WTC11 (cell line): ENCODE measurements around the gene EID2. TPM values are rescaled to one million over a fixed set of nuclear protein-coding genes. Genes with fewer than 3 reads are reported as not detected.

Experiments used
- ATAC-seq: fragments of 200-7000 bp; cut with Tn5 transposase; 2 replicates; pipeline ENCODE4 v1.10.0; 2021; ENCODE audit warnings: mild to moderate bottlenecking, moderate library complexity
- CTCF ChIA-PET: fragments of 300-600 bp; sonication (Branson Sonifier 250); formaldehyde crosslinking; loops from one replicate; lab custom pipeline; 2021; ENCODE audit warnings: antibody characterized with exemption; lab: Charles Lee
- POLR2A ChIA-PET: fragments of 350-600 bp; sonication (Branson Sonifier 250); formaldehyde crosslinking; loops from one replicate; lab custom pipeline; 2021; ENCODE audit warnings: antibody characterized with exemption; lab: Charles Lee
- DNase-seq: peaks from one replicate; pipeline ENCODE4 v3.0.0; 2021; ENCODE audit warnings: low spot score
- H3K27ac Mint-ChIP-seq: 2 replicates; pipeline ENCODE4 v1.8.0; 2021; ENCODE audit warnings: mixed read lengths
- H3K27me3 Mint-ChIP-seq: 2 replicates; pipeline ENCODE4 v1.8.0; 2021; ENCODE audit warnings: low read depth, mild to moderate bottlenecking, moderate library complexity, mixed read lengths
- H3K36me3 Mint-ChIP-seq: 2 replicates; pipeline ENCODE4 v1.8.0; 2021; ENCODE audit warnings: mixed read lengths
- H3K4me1 Mint-ChIP-seq: 2 replicates; pipeline ENCODE4 v1.8.0; 2022; ENCODE audit warnings: mixed read lengths
- H3K4me3 Mint-ChIP-seq: 2 replicates; pipeline ENCODE4 v1.8.0; 2021; ENCODE audit warnings: mild to moderate bottlenecking, moderate library complexity, mixed read lengths
- H3K9me3 Mint-ChIP-seq: 2 replicates; pipeline ENCODE4 v1.8.0; 2021; ENCODE audit warnings: mixed read lengths
- ATF1 ChIP-seq: sonication (generic); formaldehyde crosslinking; IDR thresholded peaks from 2 replicates; pipeline ENCODE4 v1.8.1; 2023; ENCODE audit warnings: mild to moderate bottlenecking, moderate library complexity, missing genetic modification reagents
- ELF4 ChIP-seq: sonication (generic); formaldehyde crosslinking; IDR thresholded peaks from 2 replicates; pipeline ENCODE4 v1.8.1; 2022; ENCODE audit warnings: low read depth, mild to moderate bottlenecking, moderate library complexity, missing genetic modification reagents
- ETV6 ChIP-seq: sonication (generic); formaldehyde crosslinking; IDR thresholded peaks from 2 replicates; pipeline ENCODE4 v1.8.1; 2022; ENCODE audit warnings: mild to moderate bottlenecking, missing genetic modification reagents
- FOXJ3 ChIP-seq: sonication (generic); formaldehyde crosslinking; IDR thresholded peaks from 2 replicates; pipeline ENCODE4 v1.9.0; 2021; ENCODE audit warnings: missing genetic modification reagents, mild to moderate bottlenecking, borderline replicate concordance
- GRHL2 ChIP-seq: fragments of 250-450 bp; sonication (Bioruptor Pico); IDR thresholded peaks from 2 replicates; pipeline ENCODE4 v1.8.0; 2022; ENCODE audit warnings: mild to moderate bottlenecking, moderate library complexity; ENCODE audit not compliant: insufficient replicate concordance, severe bottlenecking
- HMGA2 ChIP-seq: fragments of 250-450 bp; sonication (Bioruptor Pico); IDR thresholded peaks from 2 replicates; pipeline ENCODE4 v1.4.0; 2021; ENCODE audit warnings: mild to moderate bottlenecking, moderate library complexity
- JAZF1 ChIP-seq: fragments of 250-450 bp; sonication (Bioruptor Pico); IDR thresholded peaks from 2 replicates; pipeline ENCODE4 v1.9.0; 2021; ENCODE audit warnings: moderate library complexity, mild to moderate bottlenecking, inconsistent platforms
- MXD4 ChIP-seq: fragments of 250-450 bp; sonication (Bioruptor Pico); IDR thresholded peaks from 2 replicates; pipeline ENCODE4 v1.8.0; 2021; ENCODE audit warnings: mild to moderate bottlenecking, moderate library complexity, borderline replicate concordance
- NFYB ChIP-seq: sonication (generic); formaldehyde crosslinking; conservative IDR thresholded peaks from 2 replicates; pipeline ENCODE4 v1.8.0; 2022; ENCODE audit warnings: low read depth, missing genetic modification reagents
- RELA ChIP-seq: sonication (generic); formaldehyde crosslinking; IDR thresholded peaks from 2 replicates; pipeline ENCODE4 v1.8.1; 2022; ENCODE audit warnings: missing genetic modification reagents, mild to moderate bottlenecking, borderline replicate concordance
- SMAD4 ChIP-seq: sonication (generic); formaldehyde crosslinking; IDR thresholded peaks from 2 replicates; pipeline ENCODE4 v1.8.0; 2022; ENCODE audit warnings: mild to moderate bottlenecking, missing genetic modification reagents
- STAT6 ChIP-seq: sonication (generic); formaldehyde crosslinking; conservative IDR thresholded peaks from 2 replicates; pipeline ENCODE4 v1.8.1; 2023; ENCODE audit warnings: mild to moderate bottlenecking, low read depth, missing genetic modification reagents, moderate library complexity
- TP53 ChIP-seq: sonication (generic); formaldehyde crosslinking; IDR thresholded peaks from 2 replicates; pipeline ENCODE4 v1.8.1; 2023; ENCODE audit warnings: mild to moderate bottlenecking, missing genetic modification reagents
- USF2 ChIP-seq: sonication (generic); formaldehyde crosslinking; IDR thresholded peaks from 2 replicates; pipeline ENCODE4 v1.8.1; 2023; ENCODE audit warnings: mild to moderate bottlenecking, missing genetic modification reagents, moderate library complexity
- ZNF138 ChIP-seq: sonication (generic); formaldehyde crosslinking; conservative IDR thresholded peaks from 2 replicates; pipeline ENCODE4 v1.8.1; 2022; ENCODE audit warnings: mild to moderate bottlenecking, moderate library complexity, missing genetic modification reagents
- ZNF423 ChIP-seq: fragments of 250-450 bp; sonication (Bioruptor Pico); IDR thresholded peaks from 2 replicates; pipeline ENCODE4 v2.1.2; 2022; ENCODE audit warnings: mild to moderate bottlenecking, moderate library complexity
- total RNA-seq: library from RNA; stranded (reverse); gene quantifications from 3 replicates; pipeline ENCODE4 v1.2.3, GENCODE V29; 2021
- TF ChIP-seq, protein P1 (sequence below): fragments of 250-450 bp; sonication (Bioruptor Pico); IDR thresholded peaks from 2 replicates; pipeline ENCODE4 v1.8.0; 2021; ENCODE audit warnings: mild to moderate bottlenecking
- TF ChIP-seq, protein P2 (sequence below): fragments of 250-450 bp; sonication (Bioruptor Pico); IDR thresholded peaks from 2 replicates; pipeline ENCODE4 v1.9.0; 2021; ENCODE audit warnings: mild to moderate bottlenecking, borderline replicate concordance
- TF ChIP-seq, protein P3 (sequence below): sonication (generic); formaldehyde crosslinking; IDR thresholded peaks from 2 replicates; pipeline ENCODE4 v1.8.1; 2023; ENCODE audit warnings: mild to moderate bottlenecking, moderate library complexity, missing genetic modification reagents
- TF ChIP-seq, protein P4 (sequence below): sonication (generic); formaldehyde crosslinking; IDR thresholded peaks from 2 replicates; pipeline ENCODE4 v1.8.0; 2022; ENCODE audit warnings: mild to moderate bottlenecking, missing genetic modification reagents
- TF ChIP-seq, protein P5 (sequence below): sonication (generic); formaldehyde crosslinking; IDR thresholded peaks from 2 replicates; pipeline ENCODE4 v1.8.1; 2022; ENCODE audit warnings: low read depth, missing genetic modification reagents, borderline replicate concordance

Gene EID2
- total RNA-seq, 1 experiment from 2014 or later: 21.5 TPM

GRCh38 chr19:39506944-39507714, 32.8 kb downstream of the EID2 start:
- ATAC-seq: peak; percentile 81
- H3K9me3 Mint-ChIP-seq: no peaks in the 10 kb centered on the region
- DNase-seq: peak; percentile 80
- peak overlapping the region; percentile 67 for H3K4me3 Mint-ChIP-seq
- H3K27ac Mint-ChIP-seq: no peak overlapping the region
- CTCF ChIA-PET: interaction anchor here (0.9 to 2.0 kb wide), 6 partner anchors 8 to 33 kb away, joined by 3 to 9 read pairs (median 4); partner anchors contain the start of genes EID2B, SELENOV and TIMM50
- H3K36me3 Mint-ChIP-seq: peaks cover 6% of the 10 kb centered on the region
- H3K27me3 Mint-ChIP-seq: peaks cover 83% of the 10 kb centered on the region
- H3K4me1 Mint-ChIP-seq: peaks cover 10% of the 10 kb centered on the region
- POLR2A ChIA-PET: interaction anchor here (0.6 to 0.9 kb wide), 2 partner anchors 9 to 326 kb away, joined by 3 to 4 read pairs; no protein-coding TSS in a partner anchor
- TF ChIP-seq, protein P1, sequence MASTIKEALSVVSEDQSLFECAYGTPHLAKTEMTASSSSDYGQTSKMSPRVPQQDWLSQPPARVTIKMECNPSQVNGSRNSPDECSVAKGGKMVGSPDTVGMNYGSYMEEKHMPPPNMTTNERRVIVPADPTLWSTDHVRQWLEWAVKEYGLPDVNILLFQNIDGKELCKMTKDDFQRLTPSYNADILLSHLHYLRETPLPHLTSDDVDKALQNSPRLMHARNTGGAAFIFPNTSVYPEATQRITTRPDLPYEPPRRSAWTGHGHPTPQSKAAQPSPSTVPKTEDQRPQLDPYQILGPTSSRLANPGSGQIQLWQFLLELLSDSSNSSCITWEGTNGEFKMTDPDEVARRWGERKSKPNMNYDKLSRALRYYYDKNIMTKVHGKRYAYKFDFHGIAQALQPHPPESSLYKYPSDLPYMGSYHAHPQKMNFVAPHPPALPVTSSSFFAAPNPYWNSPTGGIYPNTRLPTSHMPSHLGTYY (CRISPR knock-in tag): no peak
- TF ChIP-seq, protein P2, sequence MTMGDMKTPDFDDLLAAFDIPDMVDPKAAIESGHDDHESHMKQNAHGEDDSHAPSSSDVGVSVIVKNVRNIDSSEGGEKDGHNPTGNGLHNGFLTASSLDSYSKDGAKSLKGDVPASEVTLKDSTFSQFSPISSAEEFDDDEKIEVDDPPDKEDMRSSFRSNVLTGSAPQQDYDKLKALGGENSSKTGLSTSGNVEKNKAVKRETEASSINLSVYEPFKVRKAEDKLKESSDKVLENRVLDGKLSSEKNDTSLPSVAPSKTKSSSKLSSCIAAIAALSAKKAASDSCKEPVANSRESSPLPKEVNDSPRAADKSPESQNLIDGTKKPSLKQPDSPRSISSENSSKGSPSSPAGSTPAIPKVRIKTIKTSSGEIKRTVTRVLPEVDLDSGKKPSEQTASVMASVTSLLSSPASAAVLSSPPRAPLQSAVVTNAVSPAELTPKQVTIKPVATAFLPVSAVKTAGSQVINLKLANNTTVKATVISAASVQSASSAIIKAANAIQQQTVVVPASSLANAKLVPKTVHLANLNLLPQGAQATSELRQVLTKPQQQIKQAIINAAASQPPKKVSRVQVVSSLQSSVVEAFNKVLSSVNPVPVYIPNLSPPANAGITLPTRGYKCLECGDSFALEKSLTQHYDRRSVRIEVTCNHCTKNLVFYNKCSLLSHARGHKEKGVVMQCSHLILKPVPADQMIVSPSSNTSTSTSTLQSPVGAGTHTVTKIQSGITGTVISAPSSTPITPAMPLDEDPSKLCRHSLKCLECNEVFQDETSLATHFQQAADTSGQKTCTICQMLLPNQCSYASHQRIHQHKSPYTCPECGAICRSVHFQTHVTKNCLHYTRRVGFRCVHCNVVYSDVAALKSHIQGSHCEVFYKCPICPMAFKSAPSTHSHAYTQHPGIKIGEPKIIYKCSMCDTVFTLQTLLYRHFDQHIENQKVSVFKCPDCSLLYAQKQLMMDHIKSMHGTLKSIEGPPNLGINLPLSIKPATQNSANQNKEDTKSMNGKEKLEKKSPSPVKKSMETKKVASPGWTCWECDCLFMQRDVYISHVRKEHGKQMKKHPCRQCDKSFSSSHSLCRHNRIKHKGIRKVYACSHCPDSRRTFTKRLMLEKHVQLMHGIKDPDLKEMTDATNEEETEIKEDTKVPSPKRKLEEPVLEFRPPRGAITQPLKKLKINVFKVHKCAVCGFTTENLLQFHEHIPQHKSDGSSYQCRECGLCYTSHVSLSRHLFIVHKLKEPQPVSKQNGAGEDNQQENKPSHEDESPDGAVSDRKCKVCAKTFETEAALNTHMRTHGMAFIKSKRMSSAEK (CRISPR knock-in tag): no peak
- TF ChIP-seq RELA (CRISPR knock-in tag): peak; percentile 99
- peak; percentile 98 for TF ChIP-seq STAT6 (CRISPR knock-in tag)
- peak; percentile 98 for TF ChIP-seq ELF4 (CRISPR knock-in tag)
- TF ChIP-seq JAZF1 (CRISPR knock-in tag): no peak
- TF ChIP-seq TP53 (CRISPR knock-in tag): peak; percentile 100
- no peak for TF ChIP-seq GRHL2
- TF ChIP-seq, protein P3, sequence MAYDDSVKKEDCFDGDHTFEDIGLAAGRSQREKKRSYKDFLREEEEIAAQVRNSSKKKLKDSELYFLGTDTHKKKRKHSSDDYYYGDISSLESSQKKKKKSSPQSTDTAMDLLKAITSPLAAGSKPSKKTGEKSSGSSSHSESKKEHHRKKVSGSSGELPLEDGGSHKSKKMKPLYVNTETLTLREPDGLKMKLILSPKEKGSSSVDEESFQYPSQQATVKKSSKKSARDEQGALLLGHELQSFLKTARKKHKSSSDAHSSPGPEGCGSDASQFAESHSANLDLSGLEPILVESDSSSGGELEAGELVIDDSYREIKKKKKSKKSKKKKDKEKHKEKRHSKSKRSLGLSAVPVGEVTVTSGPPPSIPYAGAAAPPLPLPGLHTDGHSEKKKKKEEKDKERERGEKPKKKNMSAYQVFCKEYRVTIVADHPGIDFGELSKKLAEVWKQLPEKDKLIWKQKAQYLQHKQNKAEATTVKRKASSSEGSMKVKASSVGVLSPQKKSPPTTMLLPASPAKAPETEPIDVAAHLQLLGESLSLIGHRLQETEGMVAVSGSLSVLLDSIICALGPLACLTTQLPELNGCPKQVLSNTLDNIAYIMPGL (CRISPR knock-in tag): peak; percentile 88
- TF ChIP-seq FOXJ3 (CRISPR knock-in tag): no peak
- TF ChIP-seq ETV6 (CRISPR knock-in tag): peak; percentile 99
- TF ChIP-seq USF2 (CRISPR knock-in tag): peak; percentile 91
- TF ChIP-seq, protein P4, sequence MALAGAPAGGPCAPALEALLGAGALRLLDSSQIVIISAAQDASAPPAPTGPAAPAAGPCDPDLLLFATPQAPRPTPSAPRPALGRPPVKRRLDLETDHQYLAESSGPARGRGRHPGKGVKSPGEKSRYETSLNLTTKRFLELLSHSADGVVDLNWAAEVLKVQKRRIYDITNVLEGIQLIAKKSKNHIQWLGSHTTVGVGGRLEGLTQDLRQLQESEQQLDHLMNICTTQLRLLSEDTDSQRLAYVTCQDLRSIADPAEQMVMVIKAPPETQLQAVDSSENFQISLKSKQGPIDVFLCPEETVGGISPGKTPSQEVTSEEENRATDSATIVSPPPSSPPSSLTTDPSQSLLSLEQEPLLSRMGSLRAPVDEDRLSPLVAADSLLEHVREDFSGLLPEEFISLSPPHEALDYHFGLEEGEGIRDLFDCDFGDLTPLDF: peak; percentile 96
- TF ChIP-seq HMGA2 (CRISPR knock-in tag): no peak
- peak; percentile 98 for TF ChIP-seq ZNF138
- TF ChIP-seq SMAD4: peak; percentile 90
- no peak for TF ChIP-seq MXD4 (CRISPR knock-in tag)
- peak; percentile 98 for TF ChIP-seq ATF1 (CRISPR knock-in tag)
- peak; percentile 69 for TF ChIP-seq NFYB
- TF ChIP-seq ZNF423: no peak
- TF ChIP-seq, protein P5, sequence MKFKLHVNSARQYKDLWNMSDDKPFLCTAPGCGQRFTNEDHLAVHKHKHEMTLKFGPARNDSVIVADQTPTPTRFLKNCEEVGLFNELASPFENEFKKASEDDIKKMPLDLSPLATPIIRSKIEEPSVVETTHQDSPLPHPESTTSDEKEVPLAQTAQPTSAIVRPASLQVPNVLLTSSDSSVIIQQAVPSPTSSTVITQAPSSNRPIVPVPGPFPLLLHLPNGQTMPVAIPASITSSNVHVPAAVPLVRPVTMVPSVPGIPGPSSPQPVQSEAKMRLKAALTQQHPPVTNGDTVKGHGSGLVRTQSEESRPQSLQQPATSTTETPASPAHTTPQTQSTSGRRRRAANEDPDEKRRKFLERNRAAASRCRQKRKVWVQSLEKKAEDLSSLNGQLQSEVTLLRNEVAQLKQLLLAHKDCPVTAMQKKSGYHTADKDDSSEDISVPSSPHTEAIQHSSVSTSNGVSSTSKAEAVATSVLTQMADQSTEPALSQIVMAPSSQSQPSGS: peak; percentile 88
